Ishikawa (cell line): ENCODE data around the gene GRIA4.

Source experiments
- CEBPB ChIP-seq: IDR thresholded peaks from 2 replicates; pipeline ENCODE4 v1.6.1; 2012
- CREB1 ChIP-seq: IDR thresholded peaks from 2 replicates; pipeline ENCODE4 v1.6.1; 2012; ENCODE audit warnings: low read depth
- EP300 ChIP-seq: IDR thresholded peaks from 2 replicates; pipeline ENCODE4 v1.6.1; 2012; ENCODE audit warnings: borderline replicate concordance
- FOXM1 ChIP-seq: IDR thresholded peaks from 2 replicates; pipeline ENCODE4 v1.6.1; 2012; ENCODE audit warnings: low read depth, borderline replicate concordance
- NFIC ChIP-seq: IDR thresholded peaks from 2 replicates; pipeline ENCODE4 v1.6.1; 2012
- RAD21 ChIP-seq: IDR thresholded peaks from 2 replicates; pipeline ENCODE4 v1.6.1; 2012; ENCODE audit warnings: low read depth
- TAF1 ChIP-seq: IDR thresholded peaks from 2 replicates; pipeline ENCODE4 v1.6.1; 2012; ENCODE audit warnings: low read depth, mild to moderate bottlenecking
- TCF12 ChIP-seq: IDR thresholded peaks from 2 replicates; pipeline ENCODE4 v1.6.1; 2012; ENCODE audit warnings: low read depth
- YY1 ChIP-seq: IDR thresholded peaks from 2 replicates; pipeline ENCODE4 v1.6.1; 2012; ENCODE audit warnings: low read depth
- ZBTB7A ChIP-seq: IDR thresholded peaks from 2 replicates; pipeline ENCODE4 v1.6.1; 2012; ENCODE audit warnings: low read depth
- TF ChIP-seq, protein P1 (sequence below): IDR thresholded peaks from 2 replicates; pipeline ENCODE4 v1.6.1; 2012
- TF ChIP-seq, protein P2 (sequence below): IDR thresholded peaks from 2 replicates; pipeline ENCODE4 v1.6.1; 2012; ENCODE audit warnings: low read depth, mild to moderate bottlenecking
- TF ChIP-seq, protein P3 (sequence below): IDR thresholded peaks from 2 replicates; pipeline ENCODE4 v1.6.1; 2012

DNA sequence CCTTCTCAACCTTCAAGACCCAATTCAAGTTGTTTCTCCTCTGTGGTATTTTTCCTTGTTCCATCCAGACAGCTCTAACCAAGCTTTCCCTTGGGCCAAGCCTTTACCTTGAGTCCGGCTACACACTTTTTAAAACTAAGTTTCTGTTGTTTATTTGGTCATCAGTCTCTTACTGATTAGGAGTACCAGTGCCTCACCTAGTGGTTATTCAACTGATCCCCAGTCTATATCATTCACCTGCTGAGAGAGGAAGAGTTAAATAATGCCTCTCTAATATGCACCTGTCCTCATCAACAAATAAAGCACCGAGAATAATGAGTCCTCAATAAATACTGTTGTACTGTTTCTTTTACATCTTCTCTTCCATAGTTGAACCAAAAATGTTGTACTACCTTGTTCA, 251.4 kb downstream of the GRIA4 start:
- TF ChIP-seq, protein P1, sequence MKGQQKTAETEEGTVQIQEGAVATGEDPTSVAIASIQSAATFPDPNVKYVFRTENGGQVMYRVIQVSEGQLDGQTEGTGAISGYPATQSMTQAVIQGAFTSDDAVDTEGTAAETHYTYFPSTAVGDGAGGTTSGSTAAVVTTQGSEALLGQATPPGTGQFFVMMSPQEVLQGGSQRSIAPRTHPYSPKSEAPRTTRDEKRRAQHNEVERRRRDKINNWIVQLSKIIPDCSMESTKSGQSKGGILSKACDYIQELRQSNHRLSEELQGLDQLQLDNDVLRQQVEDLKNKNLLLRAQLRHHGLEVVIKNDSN, result no peak
- TF ChIP-seq TAF1 (no peak), NFIC (no peak), CEBPB (no peak), FOXM1 (no peak), CREB1 (no peak), YY1 (no peak), RAD21 (peak; percentile 49), EP300 (no peak), TCF12 (no peak), ZBTB7A (no peak)
- TF ChIP-seq, protein P2, sequence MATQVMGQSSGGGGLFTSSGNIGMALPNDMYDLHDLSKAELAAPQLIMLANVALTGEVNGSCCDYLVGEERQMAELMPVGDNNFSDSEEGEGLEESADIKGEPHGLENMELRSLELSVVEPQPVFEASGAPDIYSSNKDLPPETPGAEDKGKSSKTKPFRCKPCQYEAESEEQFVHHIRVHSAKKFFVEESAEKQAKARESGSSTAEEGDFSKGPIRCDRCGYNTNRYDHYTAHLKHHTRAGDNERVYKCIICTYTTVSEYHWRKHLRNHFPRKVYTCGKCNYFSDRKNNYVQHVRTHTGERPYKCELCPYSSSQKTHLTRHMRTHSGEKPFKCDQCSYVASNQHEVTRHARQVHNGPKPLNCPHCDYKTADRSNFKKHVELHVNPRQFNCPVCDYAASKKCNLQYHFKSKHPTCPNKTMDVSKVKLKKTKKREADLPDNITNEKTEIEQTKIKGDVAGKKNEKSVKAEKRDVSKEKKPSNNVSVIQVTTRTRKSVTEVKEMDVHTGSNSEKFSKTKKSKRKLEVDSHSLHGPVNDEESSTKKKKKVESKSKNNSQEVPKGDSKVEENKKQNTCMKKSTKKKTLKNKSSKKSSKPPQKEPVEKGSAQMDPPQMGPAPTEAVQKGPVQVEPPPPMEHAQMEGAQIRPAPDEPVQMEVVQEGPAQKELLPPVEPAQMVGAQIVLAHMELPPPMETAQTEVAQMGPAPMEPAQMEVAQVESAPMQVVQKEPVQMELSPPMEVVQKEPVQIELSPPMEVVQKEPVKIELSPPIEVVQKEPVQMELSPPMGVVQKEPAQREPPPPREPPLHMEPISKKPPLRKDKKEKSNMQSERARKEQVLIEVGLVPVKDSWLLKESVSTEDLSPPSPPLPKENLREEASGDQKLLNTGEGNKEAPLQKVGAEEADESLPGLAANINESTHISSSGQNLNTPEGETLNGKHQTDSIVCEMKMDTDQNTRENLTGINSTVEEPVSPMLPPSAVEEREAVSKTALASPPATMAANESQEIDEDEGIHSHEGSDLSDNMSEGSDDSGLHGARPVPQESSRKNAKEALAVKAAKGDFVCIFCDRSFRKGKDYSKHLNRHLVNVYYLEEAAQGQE, result no peak
- TF ChIP-seq, protein P3, sequence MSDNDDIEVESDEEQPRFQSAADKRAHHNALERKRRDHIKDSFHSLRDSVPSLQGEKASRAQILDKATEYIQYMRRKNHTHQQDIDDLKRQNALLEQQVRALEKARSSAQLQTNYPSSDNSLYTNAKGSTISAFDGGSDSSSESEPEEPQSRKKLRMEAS, result no peak
